Esophagus (tissue), 2 donors: Measurements from ENCODE around the gene PUM1. TPM values are rescaled to one million over a fixed set of nuclear protein-coding genes. Genes with fewer than 3 reads are reported as not detected.

Source experiments
- H3K27ac ChIP-seq, 2 donors: one replicate each; pipeline ENCODE4 v1.5.1; 2013; ENCODE audit warnings: low read depth in 2 of 2, mild to moderate bottlenecking in 2 of 2, inconsistent platforms in 1 of 2, low read length in 1 of 2, moderate library complexity in 1 of 2
- H3K27me3 ChIP-seq, 2 donors: one replicate each; pipeline ENCODE4 v1.6.1; 2013; ENCODE audit warnings: low read length in 2 of 2, control low read depth in 1 of 2, mild to moderate bottlenecking in 1 of 2; ENCODE audit not compliant: insufficient read depth in 2 of 2, control insufficient read depth in 1 of 2
- H3K36me3 ChIP-seq, 2 donors: one replicate each; pipeline ENCODE4 v1.6.1; 2013; ENCODE audit warnings: low read length in 1 of 2; ENCODE audit not compliant: control insufficient read depth in 2 of 2, insufficient read depth in 2 of 2
- H3K4me1 ChIP-seq, 2 donors: one replicate each; pipeline ENCODE4 v1.6.1; 2013; ENCODE audit warnings: low read length in 1 of 2; ENCODE audit not compliant: control insufficient read depth in 2 of 2, insufficient read depth in 2 of 2
- H3K4me3 ChIP-seq, 2 donors: one replicate each; pipeline ENCODE4 v1.5.1; 2013; ENCODE audit warnings: low read length in 2 of 2, mild to moderate bottlenecking in 2 of 2, low read depth in 1 of 2, moderate library complexity in 1 of 2
- H3K9me3 ChIP-seq, 2 donors: one replicate each; pipeline ENCODE4 v1.6.1; 2013; ENCODE audit warnings: mild to moderate bottlenecking in 2 of 2, low read depth in 1 of 2, low read length in 1 of 2, moderate library complexity in 1 of 2; ENCODE audit not compliant: control insufficient read depth in 2 of 2, insufficient read depth in 1 of 2
- WGBS, 2 donors: extraction: QIAGEN DNeasy Blood & Tissue Kit; methylation state at CpG; one replicate each; pipeline ENCODE4 v1.1.7; 2013; 5-methylcytosine and 5-hydroxymethylcytosine counted together
- polyA plus RNA-seq, 2 donors: library from polyadenylated mRNA; stranded (reverse); fragments of 200-250 nt; gene quantifications; one replicate each; pipeline ENCODE4 v1.2.3, GENCODE V29; 2013
- donor health status: healthy with polysubstance abuse.
- donor health status: Bipolar disorder and iron deficiency.

PUM1 gene
- 10 to 100 TPM; 15.7 to 16.4 TPM for polyA plus RNA-seq

- H3K9me3 ChIP-seq, result no peaks in the 10 kb centered on the region
- WGBS, 2 donors, result 1% methylated on average over 68 to 72 of the region's 72 CpGs
- peak within 1 kb of the TSS; percentile 66 to 90 for H3K4me3 ChIP-seq
- no peaks in the 10 kb centered on the region for H3K4me1 ChIP-seq
- H3K27me3 ChIP-seq, result no peaks in the 10 kb centered on the region
- H3K36me3 ChIP-seq, result no peaks in the 10 kb centered on the region
- H3K27ac ChIP-seq, result peak within 1 kb of the TSS; percentile 87 to 94
Observed at GRCh38 chr1:31065310-31066217, at the start of gene PUM1. Gene PUM1 (minus strand): TSS chr1:31065717. CDS start chr1:31059566, 6,151 bp downstream.

- no peaks in the 10 kb centered on the region for H3K36me3 ChIP-seq
- no peak overlapping the region for H3K4me3 ChIP-seq
- no peaks in the 10 kb centered on the region for H3K9me3 ChIP-seq
- no peaks in the 10 kb centered on the region for H3K4me1 ChIP-seq
- peak overlapping the region; percentile 68 to 87 for H3K27ac ChIP-seq
- H3K27me3 ChIP-seq, result no peaks in the 10 kb centered on the region
- WGBS, 2 donors, result 57 to 58% methylated on average over 15 of the region's 15 CpGs
Observed at GRCh38 chr1:31112266-31112935, 46.9 kb upstream of the PUM1 start.

- H3K4me3 ChIP-seq, result no peak overlapping the region
- no peaks in the 10 kb centered on the region for H3K27me3 ChIP-seq
- H3K9me3 ChIP-seq, result no peaks in the 10 kb centered on the region
- H3K27ac ChIP-seq, result peak overlapping the region; percentile 68 to 87
- H3K36me3 ChIP-seq, result no peaks in the 10 kb centered on the region
- no peaks in the 10 kb centered on the region for H3K4me1 ChIP-seq
- WGBS, 2 donors, result 53% methylated on average over 8 of the region's 8 CpGs
Observed at GRCh38 chr1:31111290-31111951, 45.9 kb upstream of the PUM1 start.

- 86 to 87% methylated on average over 7 of the region's 7 CpGs for WGBS, 2 donors
- no peak overlapping the region for H3K4me3 ChIP-seq
- no peaks in the 10 kb centered on the region for H3K4me1 ChIP-seq
- H3K9me3 ChIP-seq, result no peaks in the 10 kb centered on the region
- peak overlapping the region; percentile 9 to 15 for H3K27ac ChIP-seq
- H3K27me3 ChIP-seq, result no peaks in the 10 kb centered on the region
- H3K36me3 ChIP-seq, result no peaks in the 10 kb centered on the region
Observed at GRCh38 chr1:31110846-31111245, 45.3 kb upstream of the PUM1 start.

- no peak overlapping the region for H3K27ac ChIP-seq
- H3K9me3 ChIP-seq, result no peaks in the 10 kb centered on the region
- 90 to 93% methylated on average over 5 of the region's 5 CpGs for WGBS, 2 donors
- no peak overlapping the region for H3K4me3 ChIP-seq
- no peaks in the 10 kb centered on the region for H3K36me3 ChIP-seq
- no peaks in the 10 kb centered on the region for H3K4me1 ChIP-seq
- no peaks in the 10 kb centered on the region for H3K27me3 ChIP-seq
Observed at GRCh38 chr1:31108861-31109260, 43.3 kb upstream of the PUM1 start.

GRCh38 chr1:31105646-31106045 lies 40.1 kb upstream of the PUM1 start:
- Histone ChIP-seq H3K4me3 (no peak overlapping the region), H3K27ac (no peak overlapping the region), H3K4me1 (peaks cover 0 to 5% of the 10 kb centered on the region in 2 donors), H3K36me3 (no peaks in the 10 kb centered on the region), H3K27me3 (no peaks in the 10 kb centered on the region), H3K9me3 (no peaks in the 10 kb centered on the region)
- 89 to 90% methylated on average over 8 of the region's 8 CpGs for WGBS, 2 donors

GRCh38 chr1:31102501-31102950 lies 37.0 kb upstream of the PUM1 start:
- Histone ChIP-seq H3K9me3 (no peaks in the 10 kb centered on the region), H3K27me3 (no peaks in the 10 kb centered on the region), H3K36me3 (no peaks in the 10 kb centered on the region), H3K27ac (peak overlapping the region; percentile 69 to 92), H3K4me3 (no peak overlapping the region), H3K4me1 (peaks cover 0 to 5% of the 10 kb centered on the region in 2 donors)
- 45 to 46% methylated on average over 5 of the region's 5 CpGs for WGBS, 2 donors

GRCh38 chr1:31101147-31101502 lies 35.6 kb upstream of the PUM1 start:
- Histone ChIP-seq H3K27me3 (no peaks in the 10 kb centered on the region), H3K36me3 (no peaks in the 10 kb centered on the region), H3K27ac (peak overlapping the region in 1 of 2 donors; percentile 27), H3K4me1 (peaks cover 0 to 5% of the 10 kb centered on the region in 2 donors), H3K9me3 (no peaks in the 10 kb centered on the region), H3K4me3 (no peak overlapping the region)
- 47 to 53% methylated on average over 4 of the region's 4 CpGs for WGBS, 2 donors

- Histone ChIP-seq H3K36me3 (no peaks in the 10 kb centered on the region), H3K4me3 (no peak overlapping the region), H3K27me3 (no peaks in the 10 kb centered on the region), H3K9me3 (no peaks in the 10 kb centered on the region), H3K4me1 (peaks cover 0 to 5% of the 10 kb centered on the region in 2 donors), H3K27ac (peak overlapping the region in 1 of 2 donors; percentile 23)
- WGBS, 2 donors, result 73 to 79% methylated on average over 6 of the region's 6 CpGs
Observed at GRCh38 chr1:31099293-31100032, 33.9 kb upstream of the PUM1 start.
